OCI-LY7 (cell line): ENCODE results near the gene HES2. TPM values are rescaled to one million over a fixed set of nuclear protein-coding genes. Genes with fewer than 3 reads are reported as not detected.

Experiments used
- BruUV-seq: library from RNA; stranded (reverse); fragments of 400-500 nt; replicated peaks from 2 replicates; lab custom pipeline; 2021; lab: Mats Ljungman, UMichigan
- CTCF ChIA-PET: fragments of 300-600 bp; sonication (Branson Sonifier 250); formaldehyde crosslinking; loops from one replicate; lab custom pipeline; 2022; ENCODE audit warnings: antibody characterized with exemption; ENCODE audit not compliant: unreplicated experiment; lab: Charles Lee
- POLR2A ChIA-PET: fragments of 300-600 bp; sonication (Branson Sonifier 250); formaldehyde crosslinking; loops from one replicate; lab custom pipeline; 2022; ENCODE audit warnings: antibody characterized with exemption; lab: Charles Lee
- DNase-seq: peaks from one replicate; pipeline ENCODE4 v3.0.0-alpha.2; 2015; ENCODE audit warnings: low spot score
- H2AFZ ChIP-seq: fragments of 200-600 bp; sonication (generic), shearing (Covaris generic); 2 replicates; pipeline ENCODE4 v1.6.1; 2014; ENCODE audit warnings: mild to moderate bottlenecking, antibody characterized with exemption, low read length, moderate library complexity
- H3K27ac ChIP-seq: fragments of 200-600 bp; sonication (generic); 2 replicates; pipeline ENCODE4 v1.5.1; 2014; ENCODE audit warnings: mixed run types, low read depth, mild to moderate bottlenecking, moderate library complexity, low read length, inconsistent platforms; ENCODE audit not compliant: poor library complexity, severe bottlenecking
- H3K36me3 ChIP-seq: fragments of 200-600 bp; sonication (generic); 2 replicates; pipeline ENCODE4 v1.6.1; 2014; ENCODE audit warnings: mild to moderate bottlenecking, antibody characterized with exemption, low read length, moderate library complexity, mixed read lengths; ENCODE audit not compliant: insufficient read depth
- H3K4me1 ChIP-seq: fragments of 200-600 bp; sonication (generic); 2 replicates; pipeline ENCODE4 v1.5.1; 2014; ENCODE audit warnings: mild to moderate bottlenecking, low read length; ENCODE audit not compliant: insufficient read depth, poor library complexity, severe bottlenecking
- H3K4me2 ChIP-seq: fragments of 200-600 bp; sonication (generic); 2 replicates; pipeline ENCODE4 v1.6.1; 2014; ENCODE audit warnings: mild to moderate bottlenecking, low read length
- H3K4me3 ChIP-seq: fragments of 200-600 bp; sonication (generic); 2 replicates; pipeline ENCODE4 v1.5.1; 2014; ENCODE audit warnings: mild to moderate bottlenecking, low read depth, low read length; ENCODE audit not compliant: poor library complexity, severe bottlenecking
- H3K79me2 ChIP-seq: fragments of 200-600 bp; sonication (generic); 2 replicates; pipeline ENCODE4 v1.6.1; 2016; ENCODE audit warnings: low read depth, mild to moderate bottlenecking, low read length, moderate library complexity, mixed read lengths; ENCODE audit not compliant: insufficient read depth
- H3K9me2 ChIP-seq: fragments of 200-600 bp; sonication (generic); 2 replicates; pipeline ENCODE4 v1.6.1; 2016; ENCODE audit warnings: mild to moderate bottlenecking, low read length, mixed read lengths; ENCODE audit not compliant: insufficient read depth
- H3K9me3 ChIP-seq: fragments of 200-600 bp; sonication (generic); 2 replicates; pipeline ENCODE4 v1.6.1; 2014; ENCODE audit warnings: mild to moderate bottlenecking, mixed run types, low read length, mixed read lengths
- H4K20me1 ChIP-seq: fragments of 200-600 bp; sonication (generic); 2 replicates; pipeline ENCODE4 v1.6.1; 2014; ENCODE audit warnings: mild to moderate bottlenecking, antibody characterized with exemption, low read length, moderate library complexity, mixed read lengths; ENCODE audit not compliant: insufficient read depth
- EZH2phosphoT487 ChIP-seq: fragments of 200-600 bp; sonication (generic); IDR thresholded peaks from 2 replicates; pipeline ENCODE4 v1.6.1; 2018; ENCODE audit warnings: low read depth, borderline replicate concordance, mild to moderate bottlenecking, mixed run types, antibody characterized with exemption, low read length, moderate library complexity, mixed read lengths
- intact Hi-C: fragments of 100-400 bp; cut with micrococcal nuclease; formaldehyde crosslinking; loops from one replicate; pipeline ENCODE4 v1.10.0; 2022; ENCODE audit not compliant: unreplicated experiment
- total RNA-seq, 2 experiments: library from RNA; depleted of rRNA in 1 of 2; stranded (reverse); fragments of >200 nt in 1 of 2; shearing (Covaris generic) in 1 of 2; gene quantifications; 2 replicates each; pipeline ENCODE4 v1.2.3, GENCODE V29; 2014 to 2022
- TF ChIP-seq, protein P1 (sequence below): fragments of 200-600 bp; sonication (generic); conservative IDR thresholded peaks from 2 replicates; pipeline ENCODE4 v1.5.1; 2014; ENCODE audit warnings: mild to moderate bottlenecking, antibody characterized with exemption, low read length, moderate library complexity, mixed read lengths

HES2 gene
- total RNA-seq, 2 experiments from 2014 or later: not detected

- Histone ChIP-seq H3K27ac (no peak overlapping the region), H3K4me2 (no peak overlapping the region), H3K9me3 (no peaks in the 10 kb centered on the region), H3K4me1 (no peaks in the 10 kb centered on the region), H3K36me3 (no peaks in the 10 kb centered on the region), H3K4me3 (no peak overlapping the region), H2AFZ (no peak overlapping the region), H3K9me2 (no peaks in the 10 kb centered on the region), H4K20me1 (no peaks in the 10 kb centered on the region), H3K79me2 (no peaks in the 10 kb centered on the region)
- no peak for DNase-seq
- intact Hi-C loops: no loop called here
- POLR2A ChIA-PET: no interaction called here
- CTCF ChIA-PET: no interaction called here
- TF ChIP-seq EZH2phosphoT487: no peak
- TF ChIP-seq, protein P1, sequence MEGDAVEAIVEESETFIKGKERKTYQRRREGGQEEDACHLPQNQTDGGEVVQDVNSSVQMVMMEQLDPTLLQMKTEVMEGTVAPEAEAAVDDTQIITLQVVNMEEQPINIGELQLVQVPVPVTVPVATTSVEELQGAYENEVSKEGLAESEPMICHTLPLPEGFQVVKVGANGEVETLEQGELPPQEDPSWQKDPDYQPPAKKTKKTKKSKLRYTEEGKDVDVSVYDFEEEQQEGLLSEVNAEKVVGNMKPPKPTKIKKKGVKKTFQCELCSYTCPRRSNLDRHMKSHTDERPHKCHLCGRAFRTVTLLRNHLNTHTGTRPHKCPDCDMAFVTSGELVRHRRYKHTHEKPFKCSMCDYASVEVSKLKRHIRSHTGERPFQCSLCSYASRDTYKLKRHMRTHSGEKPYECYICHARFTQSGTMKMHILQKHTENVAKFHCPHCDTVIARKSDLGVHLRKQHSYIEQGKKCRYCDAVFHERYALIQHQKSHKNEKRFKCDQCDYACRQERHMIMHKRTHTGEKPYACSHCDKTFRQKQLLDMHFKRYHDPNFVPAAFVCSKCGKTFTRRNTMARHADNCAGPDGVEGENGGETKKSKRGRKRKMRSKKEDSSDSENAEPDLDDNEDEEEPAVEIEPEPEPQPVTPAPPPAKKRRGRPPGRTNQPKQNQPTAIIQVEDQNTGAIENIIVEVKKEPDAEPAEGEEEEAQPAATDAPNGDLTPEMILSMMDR: no peak
- BruUV-seq: no TSS peak
These were observed 7.2 kb upstream of the HES2 start for GRCh38 chr1:6426972-6427350.

DNA sequence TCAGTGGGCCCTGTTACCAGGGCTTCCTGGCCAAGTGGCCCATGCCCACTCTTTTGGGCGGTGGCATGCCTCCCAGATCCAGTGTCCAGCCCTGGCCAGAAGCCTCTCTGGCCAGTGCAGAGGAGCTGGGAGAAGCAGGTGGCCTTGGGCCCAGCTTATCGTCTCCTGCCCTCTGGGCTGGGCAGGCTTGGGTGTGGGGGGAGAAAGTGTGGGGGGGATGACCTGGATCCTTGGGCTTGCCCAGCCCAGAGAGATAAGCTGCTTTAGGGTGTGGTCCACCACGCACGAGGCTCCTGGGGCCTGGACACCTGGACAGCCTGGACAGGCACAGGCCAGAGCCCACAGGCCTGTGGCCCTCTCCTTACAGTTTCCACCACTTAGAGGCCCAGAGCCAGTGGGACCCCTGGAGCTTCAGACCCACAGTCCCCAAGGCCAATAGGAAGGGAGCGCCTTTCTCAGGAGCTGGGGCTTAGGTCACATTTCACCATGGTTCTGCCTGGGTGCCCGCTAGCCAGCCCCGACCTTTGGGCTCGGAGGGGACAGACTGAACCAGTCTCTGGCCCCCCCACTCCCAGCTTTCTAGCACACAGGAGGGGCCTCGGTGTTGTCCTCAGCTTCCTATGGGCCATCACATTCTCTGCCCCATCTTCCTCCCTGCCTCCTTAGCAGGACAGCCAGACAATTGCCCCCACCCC is 6.7 kb upstream of the HES2 start:
- no peaks in the 10 kb centered on the region for H3K79me2 ChIP-seq
- intact Hi-C loops: no loop called here
- H3K4me3 ChIP-seq: no peak overlapping the region
- no peaks in the 10 kb centered on the region for H3K4me1 ChIP-seq
- H2AFZ ChIP-seq: no peak overlapping the region
- H3K36me3 ChIP-seq: no peaks in the 10 kb centered on the region
- ChIA-PET CTCF (no interaction called here), POLR2A (no interaction called here)
- no peak for DNase-seq
- no peaks in the 10 kb centered on the region for H4K20me1 ChIP-seq
- H3K9me3 ChIP-seq: no peaks in the 10 kb centered on the region
- TF ChIP-seq EZH2phosphoT487: no peak
- TF ChIP-seq, protein P1: no peak
- H3K4me2 ChIP-seq: no peak overlapping the region
- H3K9me2 ChIP-seq: no peaks in the 10 kb centered on the region
- no TSS peak for BruUV-seq
- no peak overlapping the region for H3K27ac ChIP-seq

- Histone ChIP-seq H3K4me3 (no peak overlapping the region), H3K9me2 (no peaks in the 10 kb centered on the region), H3K36me3 (no peaks in the 10 kb centered on the region), H3K4me2 (no peak overlapping the region), H3K9me3 (no peaks in the 10 kb centered on the region), H3K4me1 (no peaks in the 10 kb centered on the region), H3K79me2 (no peaks in the 10 kb centered on the region), H2AFZ (no peak overlapping the region), H4K20me1 (no peaks in the 10 kb centered on the region), H3K27ac (no peak overlapping the region)
- TF ChIP-seq, protein P1: no peak
- no peak for TF ChIP-seq EZH2phosphoT487
- no TSS peak for BruUV-seq
- intact Hi-C loops: no loop called here
- ChIA-PET CTCF (no interaction called here), POLR2A (no interaction called here)
- DNase-seq: no peak
These were observed 5.9 kb upstream of the HES2 start for GRCh38 chr1:6425658-6426057.
